Breast epithelium (tissue), 3 donors: ENCODE measurements around the gene SSTR5.

ENCODE experiments used
- POLR2A ChIP-seq: fragments of 450-650 bp; IDR thresholded peaks from one replicate; pipeline ENCODE4 v1.6.1; 2016; ENCODE audit warnings: antibody characterized with exemption, mild to moderate bottlenecking, moderate library complexity
- POLR2AphosphoS5 ChIP-seq, 3 donors: sonication (generic); formaldehyde crosslinking; IDR thresholded peaks; one replicate each; pipeline ENCODE4 v1.6.1; 2017; ENCODE audit warnings: antibody characterized with exemption in 3 of 3
- TF ChIP-seq, protein P1 (sequence below), 3 donors: fragments of 450-650 bp; IDR thresholded peaks; one replicate each; pipeline ENCODE4 v1.5.1; 2016 to 2017; ENCODE audit warnings: antibody characterized with exemption in 3 of 3, mild to moderate bottlenecking in 3 of 3, moderate library complexity in 3 of 3

GRCh38 chr16:1073566-1074378 lies 1.2 kb downstream of the SSTR5 start:
- TF ChIP-seq, protein P1, sequence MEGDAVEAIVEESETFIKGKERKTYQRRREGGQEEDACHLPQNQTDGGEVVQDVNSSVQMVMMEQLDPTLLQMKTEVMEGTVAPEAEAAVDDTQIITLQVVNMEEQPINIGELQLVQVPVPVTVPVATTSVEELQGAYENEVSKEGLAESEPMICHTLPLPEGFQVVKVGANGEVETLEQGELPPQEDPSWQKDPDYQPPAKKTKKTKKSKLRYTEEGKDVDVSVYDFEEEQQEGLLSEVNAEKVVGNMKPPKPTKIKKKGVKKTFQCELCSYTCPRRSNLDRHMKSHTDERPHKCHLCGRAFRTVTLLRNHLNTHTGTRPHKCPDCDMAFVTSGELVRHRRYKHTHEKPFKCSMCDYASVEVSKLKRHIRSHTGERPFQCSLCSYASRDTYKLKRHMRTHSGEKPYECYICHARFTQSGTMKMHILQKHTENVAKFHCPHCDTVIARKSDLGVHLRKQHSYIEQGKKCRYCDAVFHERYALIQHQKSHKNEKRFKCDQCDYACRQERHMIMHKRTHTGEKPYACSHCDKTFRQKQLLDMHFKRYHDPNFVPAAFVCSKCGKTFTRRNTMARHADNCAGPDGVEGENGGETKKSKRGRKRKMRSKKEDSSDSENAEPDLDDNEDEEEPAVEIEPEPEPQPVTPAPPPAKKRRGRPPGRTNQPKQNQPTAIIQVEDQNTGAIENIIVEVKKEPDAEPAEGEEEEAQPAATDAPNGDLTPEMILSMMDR (IDR thresholded peaks at IDR 0.05), result no peak
- no peak for TF ChIP-seq POLR2A
- TF ChIP-seq POLR2AphosphoS5 (IDR thresholded peaks at IDR 0.05), result no peak
